ENCODE results near the gene CACNB4.

CACNB4 gene

DNA sequence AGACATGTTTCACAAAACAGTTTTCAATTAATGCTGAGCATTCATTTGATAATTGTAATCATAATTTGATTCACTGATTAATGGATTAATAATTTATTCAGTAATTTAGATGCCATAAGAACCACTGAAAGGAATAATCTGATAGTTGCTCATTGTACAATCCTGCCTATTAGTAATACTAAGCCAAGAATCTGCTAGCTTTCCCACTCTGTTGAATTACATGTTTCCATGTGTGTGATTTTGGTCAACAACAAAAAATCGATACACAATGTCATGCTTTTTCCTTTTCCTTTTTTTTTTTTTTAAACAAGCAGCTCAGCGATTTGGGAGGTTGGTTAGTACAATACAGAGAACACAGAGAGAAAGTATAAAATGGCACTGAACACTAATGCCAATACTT lies 296.5 kb downstream of the CACNB4 start:
- H3K4me2 ChIP-seq (ENCODE audit: low read depth, low read length, poor library complexity, severe bottlenecking) = no peak overlapping the region
- H3K9me3 ChIP-seq (ENCODE audit: insufficient read depth, low read depth, low read length) = no peaks in the 10 kb centered on the region
- no peak overlapping the region for H3K9ac ChIP-seq (ENCODE audit: low read depth, low read length, poor library complexity, severe bottlenecking)
- H4K20me1 ChIP-seq (ENCODE audit: insufficient read depth, low read length, poor library complexity, severe bottlenecking) = no peaks in the 10 kb centered on the region
- no peak overlapping the region for H3K4me3 ChIP-seq (ENCODE audit: low read length, poor library complexity, severe bottlenecking)
- no peak for TF ChIP-seq EZH2phosphoT487 (IDR thresholded peaks at IDR 0.05; ENCODE audit: borderline replicate concordance)
- TF ChIP-seq, protein P1, sequence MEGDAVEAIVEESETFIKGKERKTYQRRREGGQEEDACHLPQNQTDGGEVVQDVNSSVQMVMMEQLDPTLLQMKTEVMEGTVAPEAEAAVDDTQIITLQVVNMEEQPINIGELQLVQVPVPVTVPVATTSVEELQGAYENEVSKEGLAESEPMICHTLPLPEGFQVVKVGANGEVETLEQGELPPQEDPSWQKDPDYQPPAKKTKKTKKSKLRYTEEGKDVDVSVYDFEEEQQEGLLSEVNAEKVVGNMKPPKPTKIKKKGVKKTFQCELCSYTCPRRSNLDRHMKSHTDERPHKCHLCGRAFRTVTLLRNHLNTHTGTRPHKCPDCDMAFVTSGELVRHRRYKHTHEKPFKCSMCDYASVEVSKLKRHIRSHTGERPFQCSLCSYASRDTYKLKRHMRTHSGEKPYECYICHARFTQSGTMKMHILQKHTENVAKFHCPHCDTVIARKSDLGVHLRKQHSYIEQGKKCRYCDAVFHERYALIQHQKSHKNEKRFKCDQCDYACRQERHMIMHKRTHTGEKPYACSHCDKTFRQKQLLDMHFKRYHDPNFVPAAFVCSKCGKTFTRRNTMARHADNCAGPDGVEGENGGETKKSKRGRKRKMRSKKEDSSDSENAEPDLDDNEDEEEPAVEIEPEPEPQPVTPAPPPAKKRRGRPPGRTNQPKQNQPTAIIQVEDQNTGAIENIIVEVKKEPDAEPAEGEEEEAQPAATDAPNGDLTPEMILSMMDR (conservative IDR thresholded peaks at IDR 0.05; ENCODE audit: low read length) = no peak
- peaks cover 60% of the 10 kb centered on the region for H3K36me3 ChIP-seq (ENCODE audit: insufficient read depth, low read length)
- H3K79me2 ChIP-seq (ENCODE audit: insufficient read depth, low read length) = no peaks in the 10 kb centered on the region
- H3K27me3 ChIP-seq (ENCODE audit: insufficient read depth, low read length, poor library complexity, severe bottlenecking) = no peaks in the 10 kb centered on the region
- no peak overlapping the region for H2AFZ ChIP-seq (ENCODE audit: low read length)
- no peaks in the 10 kb centered on the region for H3K9me2 ChIP-seq (replicated peaks; ENCODE audit: low read depth, low read length)
- no peaks in the 10 kb centered on the region for H3F3A ChIP-seq (ENCODE audit: low read depth)
- H3K4me1 ChIP-seq (ENCODE audit: insufficient read depth, low read length, poor library complexity, severe bottlenecking) = peaks cover 6% of the 10 kb centered on the region

DNA sequence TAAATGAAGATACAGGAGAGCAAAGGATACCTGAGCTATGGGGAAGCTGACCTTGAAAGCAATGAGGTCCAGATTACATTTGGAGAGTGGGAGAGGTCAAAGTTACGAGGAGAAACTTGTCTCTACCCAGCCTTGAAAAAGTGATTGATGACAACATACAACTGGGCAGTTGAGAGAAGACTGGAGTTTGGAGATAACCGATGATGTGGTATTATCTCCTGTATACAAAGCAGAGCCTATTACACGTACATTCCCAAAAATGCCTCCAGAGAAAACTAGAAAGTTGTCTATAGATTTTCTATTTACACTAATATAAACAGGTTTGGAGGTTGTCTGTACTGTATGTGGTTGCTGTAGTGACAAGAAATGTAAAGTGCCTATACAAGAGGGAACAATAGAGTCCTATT lies 299.0 kb downstream of the CACNB4 start:
- Histone ChIP-seq H4K20me1 (ENCODE audit: insufficient read depth, low read length, poor library complexity, severe bottlenecking) (no peaks in the 10 kb centered on the region), H2AFZ (ENCODE audit: low read length) (no peak overlapping the region), H3K4me3 (ENCODE audit: low read length, poor library complexity, severe bottlenecking) (no peak overlapping the region), H3F3A (ENCODE audit: low read depth) (no peaks in the 10 kb centered on the region), H3K9ac (ENCODE audit: low read depth, low read length, poor library complexity, severe bottlenecking) (no peak overlapping the region), H3K27me3 (ENCODE audit: insufficient read depth, low read length, poor library complexity, severe bottlenecking) (no peaks in the 10 kb centered on the region), H3K4me2 (ENCODE audit: low read depth, low read length, poor library complexity, severe bottlenecking) (no peak overlapping the region), H3K4me1 (ENCODE audit: insufficient read depth, low read length, poor library complexity, severe bottlenecking) (no peaks in the 10 kb centered on the region), H3K36me3 (ENCODE audit: insufficient read depth, low read length) (peaks cover 40% of the 10 kb centered on the region), H3K9me3 (ENCODE audit: insufficient read depth, low read depth, low read length) (no peaks in the 10 kb centered on the region), H3K79me2 (ENCODE audit: insufficient read depth, low read length) (no peaks in the 10 kb centered on the region), H3K9me2 (replicated peaks; ENCODE audit: low read depth, low read length) (no peaks in the 10 kb centered on the region)
- TF ChIP-seq EZH2phosphoT487 (IDR thresholded peaks at IDR 0.05; ENCODE audit: borderline replicate concordance) = no peak
- TF ChIP-seq, protein P1 (conservative IDR thresholded peaks at IDR 0.05; ENCODE audit: low read length) = no peak

DNA sequence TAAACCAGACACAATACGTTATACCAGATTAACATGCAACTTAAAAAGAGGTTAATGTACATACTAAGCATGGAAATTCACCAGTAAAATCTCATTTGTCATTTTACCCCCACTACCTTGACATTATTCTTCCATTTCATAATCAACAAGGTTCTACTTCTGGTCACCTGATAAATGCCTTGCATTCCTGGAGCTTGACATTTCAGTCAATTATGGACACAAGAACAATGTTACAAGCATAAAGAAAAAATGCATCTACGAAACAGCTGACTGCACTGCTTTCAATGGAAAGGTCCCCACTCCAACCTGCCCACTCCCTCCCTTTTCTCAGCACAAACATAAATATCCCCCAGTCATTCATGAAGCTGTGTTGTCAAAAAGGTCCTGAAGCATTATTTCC lies 302.1 kb downstream of the CACNB4 start:
- H3K27me3 ChIP-seq (ENCODE audit: insufficient read depth, low read length, poor library complexity, severe bottlenecking) = no peaks in the 10 kb centered on the region

More for the DNA sequence above, 302.1 kb downstream of the CACNB4 start:
- TF ChIP-seq, protein P1 (conservative IDR thresholded peaks at IDR 0.05; ENCODE audit: low read length) = no peak
- TF ChIP-seq EZH2phosphoT487 (IDR thresholded peaks at IDR 0.05; ENCODE audit: borderline replicate concordance) = no peak
- Histone ChIP-seq H3K4me2 (ENCODE audit: low read depth, low read length, poor library complexity, severe bottlenecking) (no peak overlapping the region), H3K9ac (ENCODE audit: low read depth, low read length, poor library complexity, severe bottlenecking) (no peak overlapping the region), H3K9me2 (replicated peaks; ENCODE audit: low read depth, low read length) (no peaks in the 10 kb centered on the region), H3K4me3 (ENCODE audit: low read length, poor library complexity, severe bottlenecking) (no peak overlapping the region), H3K9me3 (ENCODE audit: insufficient read depth, low read depth, low read length) (no peaks in the 10 kb centered on the region), H3F3A (ENCODE audit: low read depth) (no peaks in the 10 kb centered on the region), H3K4me1 (ENCODE audit: insufficient read depth, low read length, poor library complexity, severe bottlenecking) (no peaks in the 10 kb centered on the region), H2AFZ (ENCODE audit: low read length) (no peak overlapping the region), H4K20me1 (ENCODE audit: insufficient read depth, low read length, poor library complexity, severe bottlenecking) (no peaks in the 10 kb centered on the region), H3K79me2 (ENCODE audit: insufficient read depth, low read length) (no peaks in the 10 kb centered on the region), H3K36me3 (ENCODE audit: insufficient read depth, low read length) (peaks cover 20% of the 10 kb centered on the region; the same call in 1 of the 2 replicates)

Measured in Loucy (cell line).